ENCODE measurements around the gene TENM4.
"Not testable (repeated sequence)": the region's sequence is repeated elsewhere in the genome, so short reads cannot be mapped to it uniquely, and the experiment has no call there.

The TENM4 gene

GRCh38 chr11:79021601-79022000 is 419.2 kb downstream of the TENM4 start:
- no peak for DNase-seq (ENCODE audit: low read depth)

GRCh38 chr11:79019975-79020374 is 420.9 kb downstream of the TENM4 start:
- no peak for DNase-seq (ENCODE audit: low read depth)

- DNase-seq (ENCODE audit: low read depth) = no peak
These were observed 421.6 kb downstream of the TENM4 start for GRCh38 chr11:79019277-79019676.

- no peak for DNase-seq (ENCODE audit: low read depth)
These were observed 422.4 kb downstream of the TENM4 start for GRCh38 chr11:79018371-79018849.

- DNase-seq (ENCODE audit: low read depth) = no peak
These were observed 423.0 kb downstream of the TENM4 start for GRCh38 chr11:79017811-79018210.

GRCh38 chr11:79013509-79013908 is 427.3 kb downstream of the TENM4 start:
- no peak for DNase-seq (ENCODE audit: low read depth)

GRCh38 chr11:79011357-79011756 is 429.5 kb downstream of the TENM4 start:
- DNase-seq (ENCODE audit: low read depth) = no peak

- no peak for DNase-seq (ENCODE audit: low read depth)
These were observed 432.9 kb downstream of the TENM4 start for GRCh38 chr11:79007771-79008402.

GRCh38 chr11:79006854-79007253 is 434.0 kb downstream of the TENM4 start:
- DNase-seq (ENCODE audit: low read depth) = no peak

- no peak for DNase-seq (ENCODE audit: low read depth)
These were observed 444.8 kb downstream of the TENM4 start for GRCh38 chr11:78996007-78996406.

GRCh38 chr11:78995171-78995570 is 445.7 kb downstream of the TENM4 start:
- DNase-seq (ENCODE audit: low read depth) = no peak

- no peak for DNase-seq (ENCODE audit: low read depth)
These were observed 446.9 kb downstream of the TENM4 start for GRCh38 chr11:78993802-78994430.

GRCh38 chr11:78991681-78992080 is 449.1 kb downstream of the TENM4 start:
- no peak for DNase-seq (ENCODE audit: low read depth)

- no peak for DNase-seq (ENCODE audit: low read depth)
These were observed 450.6 kb downstream of the TENM4 start for GRCh38 chr11:78990261-78990660.

- DNase-seq (ENCODE audit: low read depth) = no peak
These were observed 453.1 kb downstream of the TENM4 start for GRCh38 chr11:78987748-78988147.

GRCh38 chr11:78986305-78986704 is 454.5 kb downstream of the TENM4 start:
- DNase-seq (ENCODE audit: low read depth) = no peak

- no peak for DNase-seq (ENCODE audit: low read depth)
These were observed 455.2 kb downstream of the TENM4 start for GRCh38 chr11:78985663-78986062.

GRCh38 chr11:78982473-78982872 is 458.4 kb downstream of the TENM4 start:
- DNase-seq (ENCODE audit: low read depth) = no peak

- no peak for DNase-seq (ENCODE audit: low read depth)
These were observed 459.7 kb downstream of the TENM4 start for GRCh38 chr11:78981153-78981552.

GRCh38 chr11:78978831-78979230 is 462.0 kb downstream of the TENM4 start:
- DNase-seq (ENCODE audit: low read depth) = no peak

GRCh38 chr11:78977848-78978247 is 463.0 kb downstream of the TENM4 start:
- DNase-seq (ENCODE audit: low read depth) = not testable (repeated sequence)

GRCh38 chr11:78977009-78977408 is 463.8 kb downstream of the TENM4 start:
- no peak for DNase-seq (ENCODE audit: low read depth)

GRCh38 chr11:78975081-78975480 is 465.7 kb downstream of the TENM4 start:
- no peak for DNase-seq (ENCODE audit: low read depth)

- DNase-seq (ENCODE audit: low read depth) = no peak
These were observed 467.0 kb downstream of the TENM4 start for GRCh38 chr11:78973876-78974275.
